Esophagus (tissue), 2 donors: ENCODE results near the gene CPTP. TPM values are rescaled to one million over a fixed set of nuclear protein-coding genes. Genes with fewer than 3 reads are reported as not detected.

Source experiments
- H3K27ac ChIP-seq, 2 donors: one replicate each; pipeline ENCODE4 v1.5.1; 2013; ENCODE audit warnings: low read depth in 2 of 2, mild to moderate bottlenecking in 2 of 2, inconsistent platforms in 1 of 2, low read length in 1 of 2, moderate library complexity in 1 of 2
- H3K27me3 ChIP-seq, 2 donors: one replicate each; pipeline ENCODE4 v1.6.1; 2013; ENCODE audit warnings: low read length in 2 of 2, control low read depth in 1 of 2, mild to moderate bottlenecking in 1 of 2; ENCODE audit not compliant: insufficient read depth in 2 of 2, control insufficient read depth in 1 of 2
- H3K36me3 ChIP-seq, 2 donors: one replicate each; pipeline ENCODE4 v1.6.1; 2013; ENCODE audit warnings: low read length in 1 of 2; ENCODE audit not compliant: control insufficient read depth in 2 of 2, insufficient read depth in 2 of 2
- H3K4me1 ChIP-seq, 2 donors: one replicate each; pipeline ENCODE4 v1.6.1; 2013; ENCODE audit warnings: low read length in 1 of 2; ENCODE audit not compliant: control insufficient read depth in 2 of 2, insufficient read depth in 2 of 2
- H3K4me3 ChIP-seq, 2 donors: one replicate each; pipeline ENCODE4 v1.5.1; 2013; ENCODE audit warnings: low read length in 2 of 2, mild to moderate bottlenecking in 2 of 2, low read depth in 1 of 2, moderate library complexity in 1 of 2
- H3K9me3 ChIP-seq, 2 donors: one replicate each; pipeline ENCODE4 v1.6.1; 2013; ENCODE audit warnings: mild to moderate bottlenecking in 2 of 2, low read depth in 1 of 2, low read length in 1 of 2, moderate library complexity in 1 of 2; ENCODE audit not compliant: control insufficient read depth in 2 of 2, insufficient read depth in 1 of 2
- WGBS, 2 donors: extraction: QIAGEN DNeasy Blood & Tissue Kit; methylation state at CpG; one replicate each; pipeline ENCODE4 v1.1.7; 2013; 5-methylcytosine and 5-hydroxymethylcytosine counted together
- polyA plus RNA-seq, 2 donors: library from polyadenylated mRNA; stranded (reverse); fragments of 200-250 nt; gene quantifications; one replicate each; pipeline ENCODE4 v1.2.3, GENCODE V29; 2013
- donor health status: healthy with polysubstance abuse.
- donor health status: Bipolar disorder and iron deficiency.

Gene CPTP
- polyA plus RNA-seq, 2 donors, result 38.3 to 73.1 TPM

GRCh38 chr1:1333551-1334241 lies 9.1 kb downstream of the CPTP start:
- Histone ChIP-seq H3K36me3 (peaks cover 0 to 50% of the 10 kb centered on the region in 2 donors), H3K4me1 (peaks cover 0 to 62% of the 10 kb centered on the region in 2 donors), H3K9me3 (peaks cover 0 to 5% of the 10 kb centered on the region in 2 donors), H3K27me3 (no peaks in the 10 kb centered on the region), H3K27ac (peak overlapping the region in 1 of 2 donors; percentile 57), H3K4me3 (peak overlapping the region in 1 of 2 donors; percentile 23)
- WGBS, 2 donors, result 70 to 74% methylated on average over 33 to 36 of the region's 36 CpGs

- H3K27ac ChIP-seq, result no peak overlapping the region
- H3K9me3 ChIP-seq, result no peaks in the 10 kb centered on the region
- H3K4me1 ChIP-seq, result peaks cover 0 to 55% of the 10 kb centered on the region in 2 donors
- H3K27me3 ChIP-seq, result no peaks in the 10 kb centered on the region
- WGBS, 2 donors, result 75 to 76% methylated on average over 11 of the region's 11 CpGs
- no peak overlapping the region for H3K4me3 ChIP-seq
- H3K36me3 ChIP-seq, result peaks cover 0 to 54% of the 10 kb centered on the region in 2 donors
Observed at GRCh38 chr1:1334835-1335234, 10.2 kb downstream of the CPTP start.

- H3K4me1 ChIP-seq, result peaks cover 0 to 51% of the 10 kb centered on the region in 2 donors
- H3K4me3 ChIP-seq, result no peak overlapping the region
- H3K36me3 ChIP-seq, result peaks cover 0 to 59% of the 10 kb centered on the region in 2 donors
- no peak overlapping the region for H3K27ac ChIP-seq
- 76 to 80% methylated on average over 16 of the region's 16 CpGs for WGBS, 2 donors
- H3K9me3 ChIP-seq, result no peaks in the 10 kb centered on the region
- no peaks in the 10 kb centered on the region for H3K27me3 ChIP-seq
Observed at GRCh38 chr1:1335283-1335682, 10.7 kb downstream of the CPTP start.

- Histone ChIP-seq H3K27ac (no peak overlapping the region), H3K4me3 (no peak overlapping the region), H3K4me1 (peaks cover 0 to 49% of the 10 kb centered on the region in 2 donors), H3K9me3 (no peaks in the 10 kb centered on the region), H3K27me3 (no peaks in the 10 kb centered on the region), H3K36me3 (peaks cover 0 to 64% of the 10 kb centered on the region in 2 donors)
- WGBS, 2 donors, result 85 to 87% methylated on average over 21 of the region's 21 CpGs
Observed at GRCh38 chr1:1335792-1336248, 11.2 kb downstream of the CPTP start.

GRCh38 chr1:1336446-1336845 lies 11.8 kb downstream of the CPTP start:
- Histone ChIP-seq H3K36me3 (peaks cover 0 to 70% of the 10 kb centered on the region in 2 donors), H3K27me3 (no peaks in the 10 kb centered on the region), H3K9me3 (no peaks in the 10 kb centered on the region), H3K4me3 (no peak overlapping the region), H3K4me1 (peaks cover 0 to 43% of the 10 kb centered on the region in 2 donors), H3K27ac (no peak overlapping the region)
- WGBS, 2 donors, result 92% methylated on average over 25 to 26 of the region's 26 CpGs

GRCh38 chr1:1336931-1337792 lies 12.6 kb downstream of the CPTP start:
- H3K9me3 ChIP-seq, result no peaks in the 10 kb centered on the region
- WGBS, 2 donors, result 91 to 95% methylated on average over 27 to 32 of the region's 32 CpGs
- H3K4me3 ChIP-seq, result no peak overlapping the region
- H3K27ac ChIP-seq, result no peak overlapping the region
- no peaks in the 10 kb centered on the region for H3K27me3 ChIP-seq
- peaks cover 0 to 77% of the 10 kb centered on the region in 2 donors for H3K36me3 ChIP-seq
- H3K4me1 ChIP-seq, result peaks cover 0 to 37% of the 10 kb centered on the region in 2 donors

GRCh38 chr1:1337793-1338147 lies 13.2 kb downstream of the CPTP start:
- no peak overlapping the region for H3K4me3 ChIP-seq
- H3K9me3 ChIP-seq, result no peaks in the 10 kb centered on the region
- peaks cover 0 to 79% of the 10 kb centered on the region in 2 donors for H3K36me3 ChIP-seq
- peaks cover 0 to 31% of the 10 kb centered on the region in 2 donors for H3K4me1 ChIP-seq
- no peaks in the 10 kb centered on the region for H3K27me3 ChIP-seq
- no peak overlapping the region for H3K27ac ChIP-seq
- WGBS, 2 donors, result 79% methylated on average over 16 to 18 of the region's 18 CpGs

- Histone ChIP-seq H3K27ac (no peak overlapping the region), H3K36me3 (peaks cover 0 to 79% of the 10 kb centered on the region in 2 donors), H3K4me1 (peaks cover 0 to 26% of the 10 kb centered on the region in 2 donors), H3K27me3 (no peaks in the 10 kb centered on the region), H3K4me3 (no peak overlapping the region), H3K9me3 (no peaks in the 10 kb centered on the region)
- WGBS, 2 donors, result 94 to 96% methylated on average over 36 of the region's 36 CpGs
Observed at GRCh38 chr1:1338278-1338677, 13.7 kb downstream of the CPTP start.

GRCh38 chr1:1340185-1340584 lies 15.6 kb downstream of the CPTP start:
- WGBS, 2 donors, result 88 to 90% methylated on average over 23 of the region's 23 CpGs
- Histone ChIP-seq H3K27me3 (no peaks in the 10 kb centered on the region), H3K4me1 (peaks cover 2 to 26% of the 10 kb centered on the region in 2 donors), H3K4me3 (no peak overlapping the region), H3K36me3 (peaks cover 0 to 68% of the 10 kb centered on the region in 2 donors), H3K9me3 (no peaks in the 10 kb centered on the region), H3K27ac (no peak overlapping the region)
